Measurements from ENCODE around the gene CEP131. TPM values are rescaled to one million over a fixed set of nuclear protein-coding genes. Genes with fewer than 3 reads are reported as not detected.

The CEP131 gene
- total RNA-seq (2014; rRNA removed; shearing (Covaris generic); ENCODE audit: low replicate concordance): 15.3 and 22.3 TPM in 2 replicates

GRCh38 chr17:81222906-81223761 is at the start of gene CEP131:
CEP131 (minus strand) TSS chr17:81222965; CDS start chr17:81220056, 2,909 bp downstream.
- in situ Hi-C loops (cut with HindIII; ENCODE audit: low pct_unique_long_range_greater_than_20kb, low sequenced_read_pairs): no loop called here
- DNase-seq (ENCODE audit: low read depth): peak; percentile 97

DNA sequence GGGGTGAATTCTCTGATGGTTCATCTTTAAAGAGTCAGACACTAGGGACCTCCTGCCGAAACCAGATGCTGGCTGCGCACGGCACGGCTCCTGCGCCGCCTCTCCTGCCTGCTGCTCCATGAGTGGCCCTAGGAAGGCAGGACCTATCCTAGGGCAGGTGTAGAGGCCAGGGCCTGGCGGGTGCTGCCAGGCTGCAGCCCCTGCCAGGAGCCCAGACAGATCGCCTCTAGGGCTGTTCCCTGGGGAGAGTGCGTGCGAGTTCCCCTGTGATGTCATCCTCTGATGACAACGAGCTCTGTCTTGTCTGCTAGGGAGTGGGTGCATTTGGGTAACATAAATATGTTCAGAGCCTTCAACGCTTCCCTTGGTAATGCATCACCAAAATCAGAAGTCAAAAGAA is 48.5 kb upstream of the CEP131 start:
- DNase-seq (ENCODE audit: low read depth): no peak
- in situ Hi-C loops (cut with HindIII; ENCODE audit: low pct_unique_long_range_greater_than_20kb, low sequenced_read_pairs): no loop called here

DNA sequence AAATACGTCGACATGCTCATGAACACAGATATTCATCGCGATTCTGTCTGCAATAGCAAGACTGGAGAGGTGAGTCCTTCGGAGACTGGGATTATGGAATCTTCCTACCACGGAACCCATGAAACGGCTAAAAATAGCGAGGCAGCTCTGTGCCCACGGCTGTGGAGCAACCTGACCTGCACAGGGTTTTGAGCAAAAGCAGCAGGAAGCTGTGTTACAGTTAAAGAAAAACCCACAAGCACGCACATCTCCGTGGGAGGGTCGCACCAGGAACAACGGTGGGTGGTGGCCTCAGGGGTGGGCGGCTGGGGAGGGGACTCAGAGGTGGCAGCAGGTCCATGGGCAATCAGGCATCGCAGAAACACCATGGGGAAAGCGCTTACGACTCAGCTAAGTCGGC is 47.5 kb upstream of the CEP131 start:
- in situ Hi-C loops (cut with HindIII; ENCODE audit: low pct_unique_long_range_greater_than_20kb, low sequenced_read_pairs): no loop called here
- no peak for DNase-seq (ENCODE audit: low read depth)

GRCh38 chr17:81267390-81268067 is 44.8 kb upstream of the CEP131 start:
- in situ Hi-C loops (cut with HindIII; ENCODE audit: low pct_unique_long_range_greater_than_20kb, low sequenced_read_pairs): no loop called here
- no peak for DNase-seq (ENCODE audit: low read depth)

DNA sequence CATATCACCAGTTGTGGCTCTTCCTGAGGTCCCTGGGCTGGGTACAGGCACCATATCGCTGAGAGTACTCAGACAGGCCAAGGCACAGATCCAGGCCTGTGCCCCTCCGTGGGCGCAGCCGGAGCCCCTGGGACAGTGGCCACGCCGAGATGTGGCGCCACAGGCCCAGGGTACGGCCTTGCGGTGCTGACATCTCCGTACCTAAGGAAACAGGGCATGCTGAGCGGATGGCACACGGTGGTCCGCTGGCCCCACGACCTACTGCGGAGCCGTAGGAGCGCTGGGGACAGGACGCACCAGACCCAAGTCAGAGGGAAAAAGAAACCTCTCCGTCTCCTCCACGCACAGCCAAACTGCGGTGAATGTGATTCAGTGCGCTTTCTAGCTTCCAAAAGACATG is 42.8 kb upstream of the CEP131 start:
- no peak for DNase-seq (ENCODE audit: low read depth)
- in situ Hi-C loops (cut with HindIII; ENCODE audit: low pct_unique_long_range_greater_than_20kb, low sequenced_read_pairs): no loop called here

GRCh38 chr17:81264640-81265039 is 41.9 kb upstream of the CEP131 start:
- DNase-seq (ENCODE audit: low read depth): no peak
- in situ Hi-C loops (cut with HindIII; ENCODE audit: low pct_unique_long_range_greater_than_20kb, low sequenced_read_pairs): no loop called here

- in situ Hi-C loops (cut with HindIII; ENCODE audit: low pct_unique_long_range_greater_than_20kb, low sequenced_read_pairs): no loop called here
- no peak for DNase-seq (ENCODE audit: low read depth)
Observed at GRCh38 chr17:81263371-81264181, 40.8 kb upstream of the CEP131 start.

DNA sequence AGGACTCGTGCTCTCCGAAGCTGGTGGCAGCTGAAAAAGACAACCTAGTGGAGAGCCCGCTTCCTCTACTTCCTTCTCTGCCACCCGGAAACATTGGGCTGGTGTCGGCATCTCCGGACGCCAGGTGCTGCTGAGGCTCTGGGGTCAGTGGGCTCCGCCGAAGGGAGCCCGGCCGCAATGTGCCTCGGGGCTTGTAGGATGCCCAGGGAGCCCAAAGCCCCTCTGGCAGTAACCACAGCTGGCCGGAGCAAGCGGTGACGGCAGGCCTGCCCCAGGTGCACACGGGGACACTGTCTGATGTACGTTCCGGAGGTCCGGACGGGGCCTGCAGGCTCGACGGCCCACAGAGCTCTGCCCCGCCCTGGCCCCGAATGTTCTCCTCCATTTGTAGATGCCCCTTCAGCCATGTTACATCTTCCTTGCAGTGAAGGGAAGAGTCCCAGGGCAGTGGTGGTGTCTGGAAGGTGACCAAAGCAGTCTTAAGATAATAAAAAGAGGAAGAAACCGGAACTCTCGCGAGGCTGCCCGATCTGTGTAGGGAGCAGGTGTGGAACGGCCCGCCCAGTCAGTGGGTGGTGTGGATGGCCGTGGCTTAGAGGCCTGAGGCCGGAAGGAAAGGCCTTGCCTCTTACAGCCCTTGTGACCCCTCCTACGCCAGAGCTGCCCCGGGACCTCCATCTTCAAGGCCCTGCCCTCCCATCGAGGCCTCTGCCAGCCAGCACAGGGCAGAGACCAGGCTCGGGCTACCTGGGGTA is 39.0 kb upstream of the CEP131 start:
- DNase-seq (ENCODE audit: low read depth): no peak
- in situ Hi-C loops (cut with HindIII; ENCODE audit: low pct_unique_long_range_greater_than_20kb, low sequenced_read_pairs): no loop called here

GRCh38 chr17:81261096-81261495 is 38.3 kb upstream of the CEP131 start:
- no peak for DNase-seq (ENCODE audit: low read depth)
- in situ Hi-C loops (cut with HindIII; ENCODE audit: low pct_unique_long_range_greater_than_20kb, low sequenced_read_pairs): no loop called here

DNA sequence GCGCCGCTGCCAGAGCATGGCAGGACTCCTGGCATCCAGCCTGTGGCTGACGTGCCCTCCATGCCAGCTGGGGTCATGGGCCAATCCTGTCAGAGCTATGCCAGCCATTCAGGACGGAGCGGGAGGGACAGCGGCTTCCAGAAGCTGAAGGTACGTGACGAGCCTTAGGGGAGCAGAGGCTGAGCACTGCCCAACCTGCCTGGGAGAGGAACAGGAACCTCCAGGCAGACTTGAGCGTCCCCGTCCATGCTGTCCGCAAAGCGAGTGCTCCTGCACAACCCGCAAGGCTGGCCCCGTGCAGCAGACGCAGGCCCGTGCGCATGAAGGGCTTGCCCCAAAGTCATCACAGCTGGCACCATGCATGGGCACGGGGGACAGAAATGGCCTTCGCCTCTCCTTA is 37.9 kb upstream of the CEP131 start:
- in situ Hi-C loops (cut with HindIII; ENCODE audit: low pct_unique_long_range_greater_than_20kb, low sequenced_read_pairs): no loop called here
- DNase-seq (ENCODE audit: low read depth): no peak

GRCh38 chr17:81260171-81260570 is 37.4 kb upstream of the CEP131 start:
- no peak for DNase-seq (ENCODE audit: low read depth)
- in situ Hi-C loops (cut with HindIII; ENCODE audit: low pct_unique_long_range_greater_than_20kb, low sequenced_read_pairs): no loop called here

DNA sequence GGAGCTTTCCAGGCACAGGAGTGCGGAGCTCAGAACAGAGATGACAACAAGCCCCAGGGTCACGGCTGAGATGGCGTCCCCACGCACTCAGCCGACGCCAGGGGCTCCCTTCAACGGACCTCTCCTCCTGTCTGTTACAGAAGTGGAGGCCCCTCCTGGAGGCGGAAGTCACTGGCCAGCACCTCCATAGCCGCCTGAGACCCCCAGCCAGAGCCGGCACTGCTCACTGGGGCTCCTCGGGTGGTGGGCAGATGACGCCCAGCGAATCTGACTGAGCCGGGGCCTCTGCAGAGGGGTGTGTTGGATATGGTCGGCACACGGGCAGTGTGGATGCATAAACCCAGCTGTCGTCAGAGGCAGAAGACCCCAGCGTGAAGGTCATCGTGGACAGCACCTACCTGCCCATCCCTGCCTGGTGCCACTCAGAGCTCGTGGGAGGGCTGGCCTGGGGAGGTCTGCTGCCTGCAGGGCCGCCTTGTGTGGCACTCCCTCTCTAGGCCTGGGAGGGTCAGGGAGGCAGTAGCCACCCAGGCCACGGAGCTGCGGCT is 36.4 kb upstream of the CEP131 start:
- in situ Hi-C loops (cut with HindIII; ENCODE audit: low pct_unique_long_range_greater_than_20kb, low sequenced_read_pairs): no loop called here
- DNase-seq (ENCODE audit: low read depth): no peak

GRCh38 chr17:81258292-81258691 is 35.5 kb upstream of the CEP131 start:
- in situ Hi-C loops (cut with HindIII; ENCODE audit: low pct_unique_long_range_greater_than_20kb, low sequenced_read_pairs): no loop called here

DNA sequence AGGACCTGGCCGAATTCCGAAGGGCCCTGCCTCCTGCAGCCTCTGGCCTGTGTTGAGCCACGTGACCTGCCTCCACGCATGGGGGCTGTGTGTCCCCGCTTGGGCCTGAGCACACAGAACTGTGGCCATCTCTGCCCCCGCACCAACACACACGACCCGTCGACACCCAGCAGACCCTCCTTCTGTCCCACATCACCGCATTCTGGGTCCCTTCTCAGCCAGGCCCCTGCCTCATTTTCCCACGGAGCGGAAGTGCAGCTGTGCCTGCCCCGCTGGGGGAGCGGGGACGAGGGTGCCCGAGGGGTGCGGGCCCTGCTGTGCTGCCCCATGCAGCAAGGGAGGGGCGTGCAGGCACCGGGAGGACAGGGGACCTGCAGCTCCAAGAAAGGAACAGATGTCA is 34.8 kb upstream of the CEP131 start:
- in situ Hi-C loops (cut with HindIII; ENCODE audit: low pct_unique_long_range_greater_than_20kb, low sequenced_read_pairs): no loop called here
- DNase-seq (ENCODE audit: low read depth): no peak

More at GRCh38 chr17:81258292-81258691, 35.5 kb upstream of the CEP131 start:
- no peak for DNase-seq (ENCODE audit: low read depth)

DNA sequence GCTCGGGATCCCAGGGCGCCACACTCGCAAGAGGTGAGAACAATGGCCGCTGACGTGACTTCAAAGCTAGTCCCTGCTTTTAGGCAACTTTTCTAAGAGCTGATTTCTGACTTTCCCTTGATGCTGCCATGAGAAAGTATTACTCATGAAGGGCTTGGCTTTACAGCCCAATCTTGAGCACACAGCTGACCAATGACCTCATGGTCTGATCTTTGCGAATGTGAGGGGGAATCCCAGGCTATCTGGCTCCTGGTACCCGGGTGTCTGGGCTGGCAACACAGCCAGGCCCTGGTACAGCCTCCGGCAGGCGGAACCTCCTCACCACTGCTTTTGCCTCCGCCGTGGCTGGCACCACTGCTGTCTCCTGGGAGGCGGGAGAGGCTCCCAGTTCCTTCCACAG is 33.9 kb upstream of the CEP131 start:
- in situ Hi-C loops (cut with HindIII; ENCODE audit: low pct_unique_long_range_greater_than_20kb, low sequenced_read_pairs): no loop called here
- DNase-seq (ENCODE audit: low read depth): peak; percentile 66

DNA sequence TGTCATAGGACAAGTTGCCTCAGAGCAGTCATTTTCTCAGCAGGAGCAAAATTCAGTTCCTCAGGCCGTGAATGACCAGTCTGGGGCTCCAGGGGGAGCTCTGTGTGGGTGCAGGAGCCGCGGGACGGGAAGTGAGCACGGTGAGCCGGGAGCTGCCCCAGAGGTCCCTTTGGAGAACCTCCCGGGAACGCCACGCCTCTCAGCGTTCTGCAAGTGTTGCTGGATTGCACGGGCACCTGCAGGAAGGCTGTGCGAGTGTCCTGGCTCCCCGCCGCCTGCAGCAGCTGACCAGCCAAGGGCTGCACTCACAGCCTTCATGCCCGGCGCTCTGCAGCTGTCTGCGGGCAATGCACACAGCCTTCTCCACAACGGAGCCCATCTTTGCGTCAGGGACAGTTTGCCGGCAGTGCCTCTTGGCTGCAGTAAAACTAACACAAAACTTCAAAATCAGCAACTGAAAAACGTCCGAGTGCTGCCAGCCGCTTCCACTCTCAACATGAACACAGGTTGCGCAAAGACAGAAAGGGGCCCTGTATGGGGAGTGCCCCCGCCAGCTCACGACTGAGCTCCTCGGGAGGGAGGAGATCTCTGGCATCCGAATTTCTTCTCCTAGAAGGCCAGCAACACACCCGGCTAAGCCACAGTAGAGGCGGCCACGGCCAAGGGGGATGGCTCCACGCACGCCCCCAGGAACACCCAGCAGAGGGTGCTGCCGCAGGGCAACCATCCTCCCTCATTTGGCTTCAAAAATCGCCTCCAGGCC is 32.4 kb upstream of the CEP131 start:
- peak; percentile 55 for DNase-seq (ENCODE audit: low read depth)
- in situ Hi-C loops (cut with HindIII; ENCODE audit: low pct_unique_long_range_greater_than_20kb, low sequenced_read_pairs): no loop called here

All from Caki2 (cell line).